HG03039 (cell line): ENCODE results near the gene CWC27.

ENCODE experiments used
- ATAC-seq: cut with Tn5 transposase; IDR thresholded peaks from one replicate; pipeline ENCODE4 v1.9.1; 2021; ENCODE audit warnings: mild to moderate bottlenecking, moderate library complexity; ENCODE audit not compliant: unreplicated experiment

Gene CWC27

GRCh38 chr5:65062469-65063083 is 293.8 kb downstream of the CWC27 start:
- ATAC-seq = no peak

GRCh38 chr5:65065001-65065511 is 296.3 kb downstream of the CWC27 start:
- no peak for ATAC-seq

GRCh38 chr5:65066387-65067146 is 297.8 kb downstream of the CWC27 start:
- ATAC-seq = peak; percentile 56

- ATAC-seq = no peak
Observed at GRCh38 chr5:65067147-65067506, 298.4 kb downstream of the CWC27 start.
